Panc1 (cell line): ENCODE data around the gene ACACB. TPM values are rescaled to one million over a fixed set of nuclear protein-coding genes. Genes with fewer than 3 reads are reported as not detected.

Source experiments
- ATAC-seq: fragments of 200-7000 bp; cut with Tn5 transposase; 2 replicates; pipeline ENCODE4 v1.9.1; 2020; ENCODE audit warnings: mild to moderate bottlenecking, moderate library complexity
- BruUV-seq: library from RNA; stranded (reverse); fragments of 400-500 nt; replicated peaks from 2 replicates; lab custom pipeline; 2021; lab: Mats Ljungman, UMichigan
- CTCF ChIA-PET: fragments of 300-600 bp; sonication (Branson Sonifier 250); formaldehyde crosslinking; loops from one replicate; lab custom pipeline; 2022; ENCODE audit warnings: antibody characterized with exemption; lab: Charles Lee
- POLR2A ChIA-PET: fragments of 300-600 bp; sonication (Branson Sonifier 250); formaldehyde crosslinking; loops from one replicate; lab custom pipeline; 2022; ENCODE audit warnings: antibody characterized with exemption; lab: Charles Lee
- DNase-seq: peaks from one replicate; pipeline ENCODE4 v3.0.0-alpha.2; 2010; ENCODE audit warnings: low read depth, low spot score
- H3K27ac ChIP-seq: 2 replicates; pipeline ENCODE4 v1.5.1; 2011; ENCODE audit warnings: mild to moderate bottlenecking, low read length, inconsistent platforms
- H3K27me3 ChIP-seq: fragments of 200-500 bp; sonication (Bioruptor generic); 2 replicates; pipeline ENCODE4 v1.6.0; 2014; ENCODE audit warnings: low read length, inconsistent platforms; ENCODE audit not compliant: control insufficient read depth, insufficient read depth
- H3K36me3 ChIP-seq: fragments of 200-500 bp; sonication (Bioruptor generic); 2 replicates; pipeline ENCODE4 v1.5.1; 2014; ENCODE audit warnings: inconsistent platforms, mild to moderate bottlenecking, low read length, moderate library complexity; ENCODE audit not compliant: control insufficient read depth, insufficient read depth
- H3K4me1 ChIP-seq: 2 replicates; pipeline ENCODE4 v1.5.1; 2011; ENCODE audit warnings: inconsistent platforms, mild to moderate bottlenecking, low read length, moderate library complexity; ENCODE audit not compliant: control insufficient read depth, insufficient read depth
- H3K4me3 ChIP-seq, 2 experiments: 2 replicates each; pipeline ENCODE4 v1.5.1; 2011 to 2012; ENCODE audit warnings: low read depth in 2 of 2, low read length in 2 of 2, mild to moderate bottlenecking in 2 of 2, inconsistent platforms in 1 of 2, moderate library complexity in 1 of 2
- H3K9me3 ChIP-seq: fragments of 200-500 bp; sonication (Bioruptor generic); 2 replicates; pipeline ENCODE4 v1.5.1; 2014; ENCODE audit warnings: low read depth, mild to moderate bottlenecking, inconsistent platforms, low read length, moderate library complexity; ENCODE audit not compliant: control insufficient read depth, insufficient read depth
- POLR2AphosphoS5 ChIP-seq: IDR thresholded peaks from 2 replicates; pipeline ENCODE4 v1.6.1; 2012; ENCODE audit warnings: mild to moderate bottlenecking, low read depth, low read length, moderate library complexity
- REST ChIP-seq, 2 experiments: IDR thresholded peaks; 2 replicates each; pipeline ENCODE4 v1.6.1; 2011 to 2012; ENCODE audit warnings: low read depth in 2 of 2, control low read depth in 1 of 2, low read length in 1 of 2, mild to moderate bottlenecking in 1 of 2, moderate library complexity in 1 of 2; ENCODE audit not compliant: insufficient read depth in 1 of 2
- SIN3A ChIP-seq: IDR thresholded peaks from 2 replicates; pipeline ENCODE4 v1.6.1; 2012; ENCODE audit warnings: low read depth, mild to moderate bottlenecking, low read length, moderate library complexity, borderline replicate concordance; ENCODE audit not compliant: insufficient read depth
- TCF7L2 ChIP-seq: IDR thresholded peaks from 2 replicates; pipeline ENCODE4 v1.6.1; 2011; ENCODE audit warnings: mild to moderate bottlenecking, low read depth, low read length, inconsistent platforms
- in situ Hi-C: cut with HindIII; loops from 2 replicates; pipeline ENCODE4 v1.10.0; 2016; ENCODE audit warnings: low sequenced_read_pairs, low pct_unique_long_range_greater_than_20kb
- intact Hi-C: fragments of 100-400 bp; cut with micrococcal nuclease; formaldehyde crosslinking; loops from one replicate; pipeline ENCODE4 v1.10.0; 2022; ENCODE audit not compliant: unreplicated experiment
- total RNA-seq: library from RNA; stranded (reverse); gene quantifications from one replicate; pipeline ENCODE4 v1.2.1, GENCODE V29; 2021; ENCODE audit not compliant: unreplicated experiment
- TF ChIP-seq, protein P1 (sequence below): fragments of 450-650 bp; IDR thresholded peaks from 2 replicates; pipeline ENCODE4 v1.5.1; 2017; ENCODE audit warnings: mild to moderate bottlenecking

ACACB gene
- total RNA-seq, 1 experiment from 2014 or later = 12.3 TPM

DNA sequence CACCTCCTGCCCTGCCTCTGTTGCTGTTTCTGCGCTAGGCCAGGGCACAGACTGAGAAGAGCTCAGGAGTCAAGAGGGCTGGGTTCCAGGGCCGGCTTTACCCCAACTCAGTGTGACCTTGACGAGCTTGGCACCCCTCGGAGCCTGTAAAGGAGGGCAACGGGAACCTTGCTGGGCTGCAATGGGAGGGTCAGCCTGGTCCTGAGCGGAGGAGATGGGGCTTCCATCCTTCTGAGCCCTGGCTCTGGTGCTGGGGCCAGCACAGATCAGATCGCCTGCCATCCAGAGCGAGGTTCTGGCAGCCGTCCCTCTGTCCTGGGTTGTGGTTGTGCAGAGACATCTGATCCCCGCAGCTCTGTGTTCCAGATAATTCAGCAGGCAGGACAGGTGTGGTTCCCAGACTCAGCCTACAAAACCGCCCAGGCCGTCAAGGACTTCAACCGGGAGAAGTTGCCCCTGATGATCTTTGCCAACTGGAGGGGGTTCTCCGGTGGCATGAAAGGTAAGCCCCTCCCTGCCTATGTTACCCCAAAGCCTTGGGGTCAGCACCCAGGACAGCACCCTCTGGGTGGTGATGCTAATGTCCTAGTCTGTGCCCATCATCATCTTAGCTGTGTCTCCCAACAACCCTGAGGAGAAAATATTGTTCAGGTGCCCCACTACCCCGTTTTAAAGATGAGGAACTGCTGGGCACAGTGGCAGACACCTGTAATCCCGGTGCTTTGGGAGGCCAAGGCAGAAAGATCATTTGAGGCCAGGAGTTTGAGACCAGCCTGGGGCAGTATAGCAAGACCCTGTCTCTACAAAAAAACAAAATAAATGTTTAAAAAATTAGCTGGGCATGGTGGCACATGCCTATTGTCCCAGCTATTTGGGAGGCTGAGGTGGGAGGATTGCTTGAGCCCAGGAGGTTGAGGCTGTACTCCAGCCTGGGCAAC is 142.5 kb downstream of the ACACB start:
- Histone ChIP-seq H3K4me1 (no peaks in the 10 kb centered on the region), H3K9me3 (peaks cover 3% of the 10 kb centered on the region; the same call in 1 of the 2 replicates), H3K4me3 (no peak overlapping the region), H3K27me3 (no peaks in the 10 kb centered on the region), H3K27ac (no peak overlapping the region), H3K36me3 (no peaks in the 10 kb centered on the region)
- peak; percentile 79 to 81 for TF ChIP-seq REST (IDR thresholded peaks at IDR 0.05; ENCODE audit: insufficient read depth in 1 of 2, low read depth in 2 of 2, low read length in 1 of 2)
- TF ChIP-seq SIN3A = no peak
- intact Hi-C loops (loop anchor here (10.0 kb wide), 1 partner anchor 144 kb away; the partner anchor contains the start of gene ACACB), in situ Hi-C loops (no loop called here)
- ChIA-PET POLR2A (interaction anchor here (0.7 kb wide), 1 partner anchor 125 kb away, joined by 4 read pairs; no protein-coding TSS in a partner anchor), CTCF (interaction anchor here (0.5 kb wide), 1 partner anchor 169 kb away, joined by 4 read pairs; no protein-coding TSS in a partner anchor)
- BruUV-seq = no TSS peak
- DNase-seq (no peak), ATAC-seq (peak; percentile 32; the same call in 1 of the 2 replicates)

- Histone ChIP-seq H3K4me3 (no peak overlapping the region), H3K27me3 (no peaks in the 10 kb centered on the region), H3K4me1 (0 out of 2 replicates have a peak, but pooled peaks cover 6% of the 10 kb centered on the region), H3K9me3 (no peaks in the 10 kb centered on the region), H3K27ac (no peak overlapping the region), H3K36me3 (no peaks in the 10 kb centered on the region)
- no peak for ATAC-seq
- intact Hi-C loops = loop anchor here (10.0 kb wide), 1 partner anchor 145 kb away; the partner anchor contains the start of gene ACACB
- ChIA-PET POLR2A (interaction anchor here (0.7 kb wide), 1 partner anchor 125 kb away, joined by 4 read pairs; no protein-coding TSS in a partner anchor), CTCF (interaction anchor here (0.5 kb wide), 1 partner anchor 168 kb away, joined by 4 read pairs; no protein-coding TSS in a partner anchor)
- DNase-seq = no peak
- in situ Hi-C loops = no loop called here
- TF ChIP-seq, protein P1, sequence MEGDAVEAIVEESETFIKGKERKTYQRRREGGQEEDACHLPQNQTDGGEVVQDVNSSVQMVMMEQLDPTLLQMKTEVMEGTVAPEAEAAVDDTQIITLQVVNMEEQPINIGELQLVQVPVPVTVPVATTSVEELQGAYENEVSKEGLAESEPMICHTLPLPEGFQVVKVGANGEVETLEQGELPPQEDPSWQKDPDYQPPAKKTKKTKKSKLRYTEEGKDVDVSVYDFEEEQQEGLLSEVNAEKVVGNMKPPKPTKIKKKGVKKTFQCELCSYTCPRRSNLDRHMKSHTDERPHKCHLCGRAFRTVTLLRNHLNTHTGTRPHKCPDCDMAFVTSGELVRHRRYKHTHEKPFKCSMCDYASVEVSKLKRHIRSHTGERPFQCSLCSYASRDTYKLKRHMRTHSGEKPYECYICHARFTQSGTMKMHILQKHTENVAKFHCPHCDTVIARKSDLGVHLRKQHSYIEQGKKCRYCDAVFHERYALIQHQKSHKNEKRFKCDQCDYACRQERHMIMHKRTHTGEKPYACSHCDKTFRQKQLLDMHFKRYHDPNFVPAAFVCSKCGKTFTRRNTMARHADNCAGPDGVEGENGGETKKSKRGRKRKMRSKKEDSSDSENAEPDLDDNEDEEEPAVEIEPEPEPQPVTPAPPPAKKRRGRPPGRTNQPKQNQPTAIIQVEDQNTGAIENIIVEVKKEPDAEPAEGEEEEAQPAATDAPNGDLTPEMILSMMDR = no peak
- no peak for TF ChIP-seq POLR2AphosphoS5
- no peak for TF ChIP-seq REST (IDR thresholded peaks at IDR 0.05; ENCODE audit: insufficient read depth in 1 of 2, low read depth in 2 of 2, low read length in 1 of 2)
- no peak for TF ChIP-seq SIN3A
- TF ChIP-seq TCF7L2 = no peak
- no TSS peak for BruUV-seq
Measured at GRCh38 chr12:109259545-109259895, 143.1 kb downstream of the ACACB start.
